Amygdala (tissue), 56 donors: ENCODE results near the gene NPFF.

Experiments used
- DNase-seq, 56 donors: peaks; one replicate each; lab custom pipeline; 2025; lab: John Stamatoyannopoulos, UW

The NPFF gene

DNA sequence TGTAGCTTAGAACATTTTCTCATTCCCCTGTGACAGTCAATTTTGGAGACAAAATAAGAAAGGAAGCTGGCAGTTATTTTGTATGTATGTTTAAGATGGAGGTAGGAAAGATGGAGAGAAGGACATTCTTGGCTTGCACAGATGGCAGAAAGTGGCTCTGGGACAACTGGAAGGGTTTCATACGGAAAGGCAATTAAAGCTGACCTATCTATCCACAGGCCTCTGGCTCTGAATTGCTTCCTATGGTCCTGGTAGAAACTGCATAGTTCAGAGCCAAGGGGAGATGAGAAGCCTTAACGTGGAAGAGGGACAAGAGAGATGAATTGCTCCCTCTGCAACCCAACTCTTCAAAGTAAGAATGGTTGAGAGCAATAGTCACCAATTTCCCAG, 8.0 kb upstream of the NPFF start:
- no peak for DNase-seq

DNA sequence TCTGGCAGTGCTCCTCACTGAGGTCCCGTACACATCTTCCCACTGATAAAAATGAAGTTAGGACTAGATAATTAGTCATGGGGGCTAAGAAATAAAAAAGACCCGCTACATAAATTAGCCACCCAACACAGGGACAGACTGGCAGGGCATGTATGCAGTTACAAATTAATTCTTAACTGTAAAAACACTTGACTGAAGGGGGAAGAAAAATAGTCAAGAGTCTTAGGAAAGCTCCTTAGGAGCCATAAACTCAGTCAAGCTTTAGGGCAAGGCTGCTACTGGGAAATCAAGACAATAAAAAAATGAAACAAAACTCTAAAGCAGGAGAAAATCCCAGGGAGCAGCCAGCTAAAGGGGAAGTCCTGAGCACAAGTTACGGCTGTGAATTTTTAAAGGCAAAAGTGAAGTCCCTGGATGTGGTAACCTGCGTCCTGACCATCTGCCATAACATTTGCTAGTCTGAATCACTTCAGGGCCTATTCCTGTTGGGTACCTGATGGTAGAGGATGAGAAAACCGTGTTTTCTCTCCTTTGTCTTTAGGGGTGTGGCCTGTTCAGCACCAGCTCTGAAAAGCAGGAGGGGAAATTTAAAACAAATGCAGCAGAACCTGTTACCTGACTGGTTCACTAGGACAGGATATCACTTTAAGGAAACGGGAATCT, 7.5 kb upstream of the NPFF start:
- DNase-seq = no peak

DNA sequence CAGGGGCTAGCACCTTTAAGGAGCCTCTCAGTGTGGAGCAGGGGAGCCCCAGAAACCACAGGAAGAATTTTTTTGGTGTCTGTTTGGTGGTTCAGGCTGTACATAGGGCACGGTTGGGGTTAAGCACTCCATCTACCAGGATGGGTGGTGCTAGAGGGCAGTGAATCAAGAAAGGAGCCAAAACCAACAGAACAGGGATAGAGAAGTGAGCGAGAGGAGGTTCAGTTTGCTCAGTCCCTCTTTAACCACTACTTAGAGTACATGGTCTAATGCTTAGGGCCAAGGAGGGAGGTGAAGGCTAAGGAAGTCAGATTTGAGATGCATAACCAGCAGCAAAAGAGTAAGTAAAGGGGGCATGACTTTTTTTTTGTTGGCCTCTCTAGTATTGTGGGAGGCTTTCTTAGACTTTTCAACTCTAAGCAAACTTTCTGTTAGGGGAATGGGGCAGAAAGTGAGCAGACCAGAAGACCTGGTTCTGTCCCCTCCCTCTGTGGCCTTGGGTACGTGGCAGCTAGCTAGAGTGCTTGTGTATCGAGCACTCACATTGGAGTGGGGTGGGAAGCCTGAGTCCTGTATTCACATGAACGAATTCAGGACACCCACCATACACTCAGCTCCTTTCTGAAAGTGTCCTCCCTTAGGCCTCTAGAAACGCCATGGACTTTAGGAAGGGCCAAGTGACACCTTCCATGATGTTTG, 6.6 kb upstream of the NPFF start:
- no peak for DNase-seq

DNA sequence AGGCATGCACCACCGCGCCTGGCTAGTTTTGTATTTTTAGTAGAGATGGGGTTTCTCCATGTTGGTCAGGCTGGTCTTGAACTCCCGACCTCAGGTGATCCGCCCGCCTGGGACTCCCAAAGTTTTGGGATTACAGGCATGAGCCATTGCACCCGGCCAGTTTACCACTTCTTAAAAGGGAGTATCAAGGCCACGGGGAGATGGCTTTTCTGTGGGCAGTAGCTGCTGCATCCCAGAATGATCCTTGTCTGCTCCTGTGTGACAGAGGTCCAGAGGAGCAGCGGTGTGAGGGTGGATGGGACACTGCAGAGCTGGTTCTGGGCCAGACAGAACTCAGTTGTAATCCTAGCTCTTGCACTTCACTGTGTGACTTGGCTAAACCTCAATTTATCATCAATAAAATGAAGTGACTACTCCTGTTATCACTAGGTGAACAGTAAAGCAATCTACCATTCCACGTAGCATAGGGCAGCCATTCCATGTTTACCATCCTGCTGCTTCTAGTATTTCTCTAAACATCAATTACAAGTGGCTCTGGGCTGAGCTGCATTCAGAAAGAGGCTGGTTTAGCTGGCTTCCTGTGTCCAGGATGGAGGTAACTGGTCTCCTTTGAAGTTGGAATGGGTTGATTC, 3.0 kb upstream of the NPFF start:
- DNase-seq = no peak

DNA sequence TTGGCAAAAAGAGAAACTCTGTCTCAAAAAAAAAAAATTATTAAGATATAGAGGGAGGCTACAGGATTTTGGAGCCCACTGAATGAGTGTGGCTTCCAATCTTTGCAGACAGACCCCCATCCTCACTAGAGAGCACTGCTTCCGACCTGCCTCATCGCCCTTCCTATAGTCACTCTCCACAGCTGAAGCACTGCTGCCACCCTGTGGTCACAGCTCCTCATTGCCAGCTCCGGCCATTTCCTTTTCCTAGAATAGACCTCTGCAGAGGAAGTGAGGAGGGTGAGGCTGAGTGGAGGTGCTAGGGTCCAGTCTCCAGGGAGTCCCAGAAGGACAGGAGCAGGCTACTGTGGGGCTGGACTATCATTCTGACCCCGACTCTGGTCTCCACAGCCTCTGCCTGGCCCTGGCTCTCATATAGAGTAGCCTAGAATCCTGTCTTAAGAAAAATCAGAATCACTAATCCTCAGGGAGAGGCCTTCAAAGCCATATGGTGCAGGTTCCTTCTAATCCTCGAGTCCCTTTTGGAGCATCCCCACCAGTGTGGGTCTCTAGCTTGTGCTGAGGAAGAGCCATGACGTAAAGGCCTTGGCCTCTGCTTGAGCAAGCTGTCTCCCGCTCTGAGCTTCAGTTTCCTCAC, 1.4 kb upstream of the NPFF start:
- peak in 53 of 56 donors; percentile 22 to 92 (median 68) for DNase-seq

DNA sequence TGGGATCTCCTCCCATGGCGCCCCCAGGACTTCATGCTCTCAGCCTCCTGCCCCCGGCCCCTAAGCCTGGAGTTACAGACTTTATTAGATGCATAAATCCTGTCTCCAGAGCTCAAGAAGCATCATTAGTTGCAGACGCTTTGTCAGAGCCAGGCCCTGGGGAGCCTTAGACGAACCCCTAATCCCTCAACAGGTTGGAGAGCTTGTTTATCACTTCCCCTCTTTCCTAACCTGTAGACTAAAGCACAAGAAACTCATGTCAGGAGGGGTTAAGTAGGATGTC, 260 bp upstream of the NPFF start:
- no peak for DNase-seq

DNA sequence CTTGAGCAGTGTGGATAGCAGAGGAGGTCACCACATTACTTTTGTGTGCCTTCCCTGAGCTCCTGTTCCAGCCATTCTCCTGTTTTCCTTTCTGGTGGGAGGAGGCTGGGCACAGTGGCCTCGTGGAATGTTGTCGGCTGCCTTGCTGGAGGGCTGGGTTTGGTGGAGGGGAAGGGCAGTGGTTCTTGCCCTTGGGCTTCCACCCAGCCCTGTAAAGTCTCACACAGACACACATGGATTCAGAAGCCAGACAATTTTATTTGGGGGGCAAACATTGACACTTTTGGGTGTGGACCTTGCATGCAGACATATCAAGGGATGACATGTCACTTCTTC, 866 bp downstream of the NPFF start:
- DNase-seq = no peak

DNA sequence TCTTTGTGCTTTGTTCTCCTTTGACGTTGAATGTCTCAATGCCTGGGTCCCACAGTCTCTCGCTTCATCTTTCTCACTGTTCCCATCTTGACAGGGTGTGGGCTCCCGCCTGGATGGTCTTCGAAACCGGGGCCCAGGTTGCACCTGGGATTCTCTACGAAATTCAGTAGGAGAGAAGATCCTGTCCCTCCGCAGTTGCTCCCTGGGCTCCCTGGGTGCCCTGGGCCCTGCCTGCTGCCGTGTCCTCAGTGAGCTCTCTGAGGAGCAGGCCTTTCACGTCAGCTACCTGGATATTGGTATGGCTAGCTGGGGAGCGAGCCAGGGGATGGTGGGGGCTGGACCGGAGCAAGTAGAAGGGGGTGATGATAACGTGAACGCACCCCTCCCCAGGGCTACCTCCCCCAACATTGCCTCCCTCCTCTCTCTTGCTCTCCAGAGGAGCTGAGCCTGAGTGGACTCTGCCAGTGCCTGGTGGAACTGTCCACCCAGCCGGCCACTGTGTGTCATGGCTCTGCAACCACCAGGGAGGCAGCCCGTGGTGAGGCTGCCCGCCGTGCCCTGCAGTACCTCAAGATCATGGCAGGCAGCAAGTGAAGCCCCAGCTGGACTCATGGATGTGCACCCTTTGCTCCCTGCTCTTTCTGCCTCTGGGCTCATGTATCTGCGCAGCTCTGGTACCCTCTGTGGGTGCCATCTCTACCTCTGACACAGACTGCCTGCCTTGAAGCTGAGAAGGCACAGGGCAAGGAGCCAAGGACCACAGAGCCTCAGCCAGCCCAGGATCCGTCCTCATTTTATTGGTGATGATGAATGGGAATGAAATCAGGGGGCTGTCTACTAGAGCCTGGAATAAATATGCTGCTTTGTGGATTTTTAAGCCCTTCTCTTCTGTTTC, 1.5 kb downstream of the NPFF start:
- no peak for DNase-seq

DNA sequence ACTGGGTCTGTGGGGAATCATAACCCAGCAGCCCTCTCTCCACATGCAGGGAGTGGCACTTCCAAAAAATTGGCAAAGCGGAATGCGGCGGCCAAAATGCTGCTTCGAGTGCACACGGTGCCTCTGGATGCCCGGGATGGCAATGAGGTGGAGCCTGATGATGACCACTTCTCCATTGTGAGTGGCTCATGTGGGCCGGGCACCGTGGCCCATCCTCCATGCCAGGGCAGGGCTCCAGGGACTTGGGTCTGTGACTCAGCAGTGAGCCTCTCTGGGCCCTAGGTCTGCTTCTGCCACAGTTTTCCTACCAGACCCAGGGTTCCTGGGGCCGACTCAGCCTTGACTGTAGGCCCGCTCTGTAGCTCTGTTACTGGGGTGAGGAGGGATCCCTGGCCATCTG, 2.2 kb downstream of the NPFF start:
- DNase-seq = peak in 20 of 56 donors; percentile 12 to 58 (median 40)

DNA sequence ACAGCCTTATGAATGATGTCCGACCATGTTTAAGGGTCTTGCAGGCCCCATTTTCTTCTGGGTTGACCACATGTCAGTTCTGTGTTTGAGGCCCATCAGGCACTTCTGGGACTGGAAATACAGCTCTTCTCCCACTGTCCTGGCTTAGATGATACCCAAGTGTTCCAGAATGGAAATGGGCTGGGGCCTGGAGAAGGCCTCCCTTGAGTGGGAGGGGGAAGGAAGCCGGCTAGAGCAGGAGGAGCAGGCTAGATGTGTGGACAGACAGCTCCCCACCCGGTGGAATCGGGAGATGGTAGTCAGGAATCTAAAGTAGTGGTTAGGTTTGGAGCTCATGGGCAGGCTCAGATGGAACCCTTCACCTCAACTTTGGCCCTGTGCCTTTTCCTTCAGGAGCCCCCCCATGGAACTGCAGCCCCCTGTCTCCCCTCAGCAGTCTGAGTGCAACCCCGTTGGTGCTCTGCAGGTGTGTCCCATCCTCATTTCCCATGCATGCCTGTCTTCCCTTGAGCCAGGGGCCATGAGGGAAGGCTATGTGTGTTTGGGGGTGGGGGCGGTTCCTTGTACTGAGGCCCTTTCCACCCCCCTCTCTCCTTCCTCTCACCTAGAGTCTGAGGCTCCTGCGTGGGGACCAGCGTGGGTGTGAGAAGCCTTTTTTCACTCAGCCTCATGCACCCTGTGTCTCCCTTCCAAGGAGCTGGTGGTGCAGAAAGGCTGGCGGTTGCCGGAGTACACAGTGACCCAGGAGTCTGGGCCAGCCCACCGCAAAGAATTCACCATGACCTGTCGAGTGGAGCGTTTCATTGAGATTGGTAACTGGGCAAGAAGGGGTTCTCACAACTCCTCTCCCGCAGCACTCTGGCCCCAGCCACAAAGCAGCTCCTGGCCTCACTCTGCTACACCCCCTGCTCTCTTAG, 3.0 kb downstream of the NPFF start:
- no peak for DNase-seq

DNA sequence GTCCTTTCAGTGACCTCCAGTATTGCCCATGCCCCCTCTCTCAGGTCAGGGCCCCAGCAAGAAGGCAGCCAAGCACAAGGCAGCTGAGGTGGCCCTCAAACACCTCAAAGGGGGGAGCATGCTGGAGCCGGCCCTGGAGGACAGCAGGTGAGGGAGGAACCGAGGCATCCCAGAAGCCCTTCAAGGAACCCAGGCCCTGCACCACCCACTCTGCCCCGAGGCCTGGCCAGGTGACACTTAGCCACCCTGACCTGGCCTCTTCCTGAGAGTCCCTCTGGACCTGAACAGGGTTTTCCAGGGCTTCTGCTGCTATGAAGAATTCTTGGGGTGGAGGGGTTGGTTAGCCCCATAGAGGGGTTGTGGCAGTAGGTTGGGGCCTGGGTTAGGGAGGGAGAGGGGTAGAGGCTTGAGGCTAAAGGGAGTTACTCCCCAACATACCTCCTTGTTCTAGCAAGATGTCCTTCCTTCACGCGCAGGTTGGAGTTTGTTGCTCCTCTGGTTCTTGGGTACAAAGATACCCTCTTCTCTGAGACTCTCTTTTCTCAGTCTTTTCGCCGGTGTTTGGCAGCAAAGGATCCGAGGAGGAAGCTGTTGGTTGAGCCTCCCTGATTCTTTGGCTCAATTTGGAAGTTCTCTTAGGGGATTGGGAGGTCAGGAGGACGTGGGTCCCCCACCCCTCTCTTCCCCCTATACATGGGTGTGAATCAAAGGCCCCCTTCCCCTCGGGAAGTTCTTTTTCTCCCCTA, 4.1 kb downstream of the NPFF start:
- DNase-seq = no peak

DNA sequence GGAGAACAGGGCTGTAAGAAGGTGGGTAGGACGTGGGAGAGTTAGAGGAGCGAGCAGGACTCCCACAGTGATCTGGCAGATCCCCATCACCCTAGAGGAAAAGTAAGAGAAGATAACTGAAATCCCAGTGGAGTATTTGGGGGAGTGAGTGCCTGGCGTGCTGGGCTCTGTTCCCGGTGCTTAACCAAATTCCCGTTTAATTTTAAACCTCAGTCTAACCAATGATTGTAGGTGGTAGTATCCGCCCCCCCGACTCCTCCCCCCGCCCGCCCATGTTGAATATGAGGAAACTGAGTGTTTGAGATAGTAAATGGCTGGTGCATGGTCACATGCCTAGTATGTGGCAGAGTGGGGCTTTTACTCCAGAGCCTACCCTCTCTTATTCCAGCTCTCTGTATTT, 5.0 kb downstream of the NPFF start:
- peak in 2 of 56 donors; percentile 10 to 35 for DNase-seq

DNA sequence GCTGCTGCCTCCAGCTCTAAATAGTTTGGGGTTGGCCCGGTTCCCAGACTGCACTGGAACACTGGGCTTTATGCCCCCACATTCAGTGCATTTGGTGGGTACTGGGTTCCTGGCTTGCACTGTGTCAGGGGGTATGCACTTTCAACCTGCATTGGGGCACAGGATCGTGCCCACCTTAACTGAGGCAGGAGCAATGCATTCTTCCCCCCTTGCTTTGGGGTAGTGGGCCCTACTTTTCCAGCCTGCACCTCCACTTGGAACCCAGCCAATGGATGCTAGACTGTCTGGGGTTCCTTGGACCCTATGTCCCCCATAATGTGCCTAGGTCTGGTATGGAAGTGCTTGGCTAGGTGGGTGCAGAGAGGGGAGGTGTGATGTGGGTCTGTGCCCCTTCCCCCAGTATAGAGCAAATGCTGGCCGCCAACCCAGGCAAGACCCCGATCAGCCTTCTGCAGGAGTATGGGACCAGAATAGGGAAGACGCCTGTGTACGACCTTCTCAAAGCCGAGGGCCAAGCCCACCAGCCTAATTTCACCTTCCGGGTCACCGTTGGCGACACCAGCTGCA, 5.6 kb downstream of the NPFF start:
- peak in 3 of 56 donors; percentile 26 to 73 (median 39) for DNase-seq

DNA sequence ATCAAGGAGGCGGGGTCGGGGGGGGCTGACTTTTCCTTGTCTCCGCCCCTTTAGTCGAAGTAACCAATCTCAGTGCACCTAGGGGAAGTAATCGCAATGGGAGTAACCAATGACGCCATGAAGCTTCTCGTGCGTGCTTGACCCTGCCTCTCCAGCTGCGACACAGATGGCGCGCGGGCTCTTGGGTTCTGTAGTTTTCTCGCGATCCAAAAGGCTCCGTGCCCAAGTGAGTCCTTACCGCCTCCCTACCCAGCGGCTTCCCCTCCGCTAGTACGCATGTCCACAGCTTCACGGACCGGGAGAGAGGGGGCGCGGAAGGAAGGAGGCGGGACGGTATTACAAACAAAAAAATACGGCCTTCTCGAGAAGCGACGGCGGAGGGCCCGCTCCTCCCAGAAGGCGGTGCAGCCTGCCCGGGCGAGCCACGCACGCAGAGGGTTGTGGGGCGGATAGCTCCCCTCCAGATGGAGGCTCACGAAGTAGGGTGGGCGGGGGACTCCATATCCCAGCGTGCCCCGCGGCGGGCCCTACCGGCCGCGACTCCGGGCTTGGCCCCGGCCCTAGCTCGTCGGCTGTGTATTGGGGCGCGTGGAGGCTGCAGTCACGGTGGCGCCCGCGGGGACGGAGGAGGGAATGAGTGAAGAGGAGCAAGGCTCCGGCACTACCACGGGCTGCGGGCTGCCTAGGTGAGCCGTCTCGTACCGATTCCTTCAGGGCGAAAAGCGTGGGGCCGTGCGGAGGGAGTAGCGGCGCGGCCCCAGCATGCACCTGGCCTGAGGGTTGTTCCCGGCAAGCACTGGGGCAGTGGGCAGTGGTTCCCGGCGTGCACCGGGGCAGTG, 6.3 kb downstream of the NPFF start, which contains the start of gene TARBP2:
TARBP2 (plus strand) TSS at position 508 of the 839 bp plus-strand sequence; CDS start at position 634, 126 bp downstream.
- DNase-seq = peak; percentile 95 to 100 (median 99)

DNA sequence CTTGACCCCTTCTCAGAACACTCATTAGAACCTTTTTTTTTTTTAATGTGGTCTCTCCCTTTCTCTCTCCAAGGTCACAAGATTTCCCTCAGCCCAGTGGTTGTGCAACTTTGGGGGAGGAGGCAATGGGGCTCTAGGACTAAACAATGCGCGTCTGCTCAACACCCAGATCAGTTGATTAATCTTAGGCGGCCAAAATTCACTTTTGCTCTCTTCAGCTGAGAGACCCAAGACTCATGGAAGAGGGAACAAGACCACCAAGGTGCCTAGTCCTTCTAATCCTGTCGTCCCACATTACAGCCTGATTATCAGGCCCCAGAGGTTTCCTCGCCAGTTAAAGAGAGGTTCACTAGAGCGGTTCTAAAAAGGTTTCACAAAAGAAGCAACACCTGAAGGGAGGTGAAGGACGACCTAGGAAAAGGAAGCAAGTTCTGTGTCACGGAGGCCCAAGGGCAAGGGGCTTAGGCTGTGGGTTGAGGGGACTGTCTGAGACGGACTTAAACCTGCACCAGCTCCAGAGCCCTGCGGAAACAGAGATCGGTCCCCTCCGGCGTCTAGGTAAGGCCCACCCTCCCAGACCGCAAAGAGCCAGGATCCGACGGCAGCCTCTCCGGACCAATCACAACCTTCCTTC, 7.0 kb downstream of the NPFF start:
- peak in 9 of 56 donors; percentile 40 to 65 (median 57) for DNase-seq

DNA sequence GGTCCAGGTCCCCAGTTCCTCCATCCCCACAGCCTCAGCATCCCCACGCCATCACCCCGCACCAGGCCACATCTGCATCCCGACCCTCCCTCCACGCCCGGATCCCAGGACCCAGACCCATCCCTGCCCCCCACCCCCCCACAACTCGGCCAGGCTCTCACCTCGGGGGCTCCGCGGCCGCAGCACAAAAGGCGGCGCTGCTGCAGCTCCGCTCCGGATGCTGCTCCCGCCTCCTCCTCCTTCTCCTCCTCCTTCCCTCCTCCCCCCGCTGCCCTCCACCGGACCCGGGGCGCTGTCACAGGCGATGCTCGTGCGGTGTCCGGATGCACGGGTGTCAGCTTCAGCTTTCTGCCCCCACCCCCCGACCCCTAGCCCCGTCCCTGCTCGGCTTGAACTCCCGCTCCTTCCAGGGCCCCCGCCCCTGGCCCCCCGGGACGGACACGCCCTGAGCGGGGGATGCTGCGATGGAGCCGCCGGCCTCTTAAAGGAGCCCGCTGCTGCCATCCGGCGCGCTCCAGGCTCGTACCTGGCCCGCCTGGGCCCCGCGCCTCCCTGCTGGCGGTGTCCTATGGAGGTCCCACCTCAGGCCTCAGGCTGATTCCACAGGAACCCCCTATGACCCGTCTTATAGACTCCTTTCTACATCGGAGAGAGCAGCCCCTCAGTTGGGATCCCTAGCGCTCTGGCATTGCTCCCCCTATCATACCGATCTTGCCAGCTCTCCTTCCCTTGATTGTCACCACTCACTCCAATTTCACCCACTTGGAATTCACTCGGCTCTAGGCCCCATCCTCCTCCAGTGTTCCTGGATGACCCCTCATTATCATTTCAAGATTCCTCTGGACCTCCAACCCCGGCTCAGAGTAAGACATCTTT, 7.8 kb downstream of the NPFF start, which contains the start of gene MAP3K12:
MAP3K12 (minus strand) TSS at position 193 of the 876 bp plus-strand sequence. CDS start 12,067 bp downstream, outside the sequence.
- peak in 52 of 56 donors; percentile 34 to 90 (median 70) for DNase-seq
